Activated T-helper 9 cell treated with anti-CD3 and anti-CD28 coated beads, Interleukin-2, amount 50 U/mL, for 16 hours (primary cell): Measurements from ENCODE around the gene ITGAL.

ENCODE experiments used
- DNase-seq: peaks from one replicate; pipeline ENCODE4 v3.0.0-alpha.2; 2020; ENCODE audit warnings: low read depth

Gene ITGAL

GRCh38 chr16:30541502-30542329 is 69.2 kb downstream of the ITGAL start:
- no peak for DNase-seq

- DNase-seq = no peak
Observed at GRCh38 chr16:30543067-30543466, 70.5 kb downstream of the ITGAL start.

- no peak for DNase-seq
Observed at GRCh38 chr16:30546115-30546514, 73.6 kb downstream of the ITGAL start.

GRCh38 chr16:30548416-30549253 is 76.1 kb downstream of the ITGAL start:
- no peak for DNase-seq

- DNase-seq = peak; percentile 35
Observed at GRCh38 chr16:30551781-30552180, 79.2 kb downstream of the ITGAL start.

GRCh38 chr16:30552956-30553355 is 80.4 kb downstream of the ITGAL start:
- no peak for DNase-seq

- DNase-seq = no peak
Observed at GRCh38 chr16:30553393-30553899, 80.9 kb downstream of the ITGAL start.

GRCh38 chr16:30554557-30555314 is 82.2 kb downstream of the ITGAL start:
- no peak for DNase-seq

- no peak for DNase-seq
Observed at GRCh38 chr16:30555315-30556124, 83.0 kb downstream of the ITGAL start.

- no peak for DNase-seq
Observed at GRCh38 chr16:30556125-30556473, 83.6 kb downstream of the ITGAL start.

GRCh38 chr16:30557707-30557956 is 85.1 kb downstream of the ITGAL start:
- no peak for DNase-seq

- DNase-seq = peak; percentile 94
Observed at GRCh38 chr16:30557957-30558788, 85.6 kb downstream of the ITGAL start, which contains the start of gene ZNF764. Gene ZNF764 (minus strand): TSS chr16:30558374. CDS start chr16:30558182, 192 bp downstream.

GRCh38 chr16:30558789-30559377 is 86.3 kb downstream of the ITGAL start:
- no peak for DNase-seq

- no peak for DNase-seq
Observed at GRCh38 chr16:30559690-30560089, 87.1 kb downstream of the ITGAL start.

GRCh38 chr16:30561089-30561816 is 88.7 kb downstream of the ITGAL start:
- no peak for DNase-seq

GRCh38 chr16:30562021-30562420 is 89.5 kb downstream of the ITGAL start:
- DNase-seq = no peak

- no peak for DNase-seq
Observed at GRCh38 chr16:30565526-30565925, 93.0 kb downstream of the ITGAL start.

- no peak for DNase-seq
Observed at GRCh38 chr16:30565984-30566383, 93.4 kb downstream of the ITGAL start.

GRCh38 chr16:30566531-30566930 is 94.0 kb downstream of the ITGAL start:
- DNase-seq = no peak
